Globus pallidus (tissue), 1 donor: ENCODE data around the gene ADORA1.
A peak's percentile ranks its signal among the peaks of the same experiment; 100 is the strongest.

Source experiments
- DNase-seq: peaks from one replicate; pipeline ENCODE4 v3.0.0-alpha.2; 2015; ENCODE audit warnings: low spot score

The ADORA1 gene

GRCh38 chr1:203121186-203122015 lies 6.1 kb upstream of the ADORA1 start:
- DNase-seq, result no peak

- DNase-seq, result no peak
These were observed 5.4 kb upstream of the ADORA1 start for GRCh38 chr1:203122159-203122558.

GRCh38 chr1:203124011-203124410 lies 3.5 kb upstream of the ADORA1 start:
- no peak for DNase-seq

GRCh38 chr1:203124546-203125317 lies 2.8 kb upstream of the ADORA1 start:
- no peak for DNase-seq

GRCh38 chr1:203126151-203126865 lies 1.2 kb upstream of the ADORA1 start:
- no peak for DNase-seq

- DNase-seq, result no peak
These were observed 460 bp upstream of the ADORA1 start for GRCh38 chr1:203126866-203127665.

GRCh38 chr1:203128431-203128715 lies 847 bp downstream of the ADORA1 start:
- DNase-seq, result no peak

- peak; percentile 75 for DNase-seq
These were observed 1.4 kb downstream of the ADORA1 start for GRCh38 chr1:203128716-203129500.

- peak; percentile 97 for DNase-seq
These were observed 2.1 kb downstream of the ADORA1 start for GRCh38 chr1:203129501-203130231.

GRCh38 chr1:203130358-203130985 lies 2.9 kb downstream of the ADORA1 start:
- DNase-seq, result no peak

- DNase-seq, result no peak
These were observed 4.1 kb downstream of the ADORA1 start for GRCh38 chr1:203131548-203132200.

GRCh38 chr1:203133970-203134725 lies 6.6 kb downstream of the ADORA1 start:
- DNase-seq, result no peak

- no peak for DNase-seq
These were observed 8.2 kb downstream of the ADORA1 start for GRCh38 chr1:203135636-203136305.

- DNase-seq, result no peak
These were observed 9.0 kb downstream of the ADORA1 start for GRCh38 chr1:203136409-203137042.

- DNase-seq, result no peak
These were observed 9.8 kb downstream of the ADORA1 start for GRCh38 chr1:203137324-203137723.

GRCh38 chr1:203138066-203138465 lies 10.5 kb downstream of the ADORA1 start:
- no peak for DNase-seq

GRCh38 chr1:203139976-203140475 lies 12.5 kb downstream of the ADORA1 start:
- DNase-seq, result no peak
